Large intestine (tissue), 3 donors: ENCODE measurements around the gene TRIP4. TPM values are rescaled to one million over a fixed set of nuclear protein-coding genes. Genes with fewer than 3 reads are reported as not detected.
"Not testable (repeated sequence)": the region's sequence is repeated elsewhere in the genome, so short reads cannot be mapped to it uniquely, and the experiment has no call there.

Experiments used
- DNase-seq, 2 donors: peaks; one replicate each; pipeline versions ENCODE4 v3.0.0 to v3.0.0-alpha.2; 2013
- H3K27ac ChIP-seq: one replicate; pipeline ENCODE4 v1.5.1; 2013; ENCODE audit warnings: low read length
- H3K27me3 ChIP-seq: 2 replicates; pipeline ENCODE4 v1.6.1; 2013; ENCODE audit warnings: low read length; ENCODE audit not compliant: control insufficient read depth, insufficient read depth
- H3K36me3 ChIP-seq: 2 replicates; pipeline ENCODE4 v1.6.1; 2013; ENCODE audit warnings: low read length; ENCODE audit not compliant: control insufficient read depth, insufficient read depth
- H3K4me1 ChIP-seq: one replicate; pipeline ENCODE4 v1.6.1; 2013; ENCODE audit warnings: low read length; ENCODE audit not compliant: control insufficient read depth, insufficient read depth
- H3K4me3 ChIP-seq: one replicate; pipeline ENCODE4 v1.5.1; 2013; ENCODE audit warnings: low read length
- H3K9me3 ChIP-seq: one replicate; pipeline ENCODE4 v1.6.1; 2013; ENCODE audit warnings: mild to moderate bottlenecking, low read depth, low read length, moderate library complexity; ENCODE audit not compliant: control insufficient read depth
- WGBS: methylation state at CpG from one replicate; pipeline ENCODE4 v1.1.5; 2013; ENCODE audit warnings: low lambda C conversion rate; ENCODE audit not compliant: insufficient coverage; 5-methylcytosine and 5-hydroxymethylcytosine counted together
- polyA plus RNA-seq: library from polyadenylated mRNA; unstranded; fragments of 120-200 nt; gene quantifications from one replicate; pipeline ENCODE4 v1.2.1, GENCODE V29; 2013

The TRIP4 gene
- polyA plus RNA-seq, 1 donor, result 25.7 TPM

DNA sequence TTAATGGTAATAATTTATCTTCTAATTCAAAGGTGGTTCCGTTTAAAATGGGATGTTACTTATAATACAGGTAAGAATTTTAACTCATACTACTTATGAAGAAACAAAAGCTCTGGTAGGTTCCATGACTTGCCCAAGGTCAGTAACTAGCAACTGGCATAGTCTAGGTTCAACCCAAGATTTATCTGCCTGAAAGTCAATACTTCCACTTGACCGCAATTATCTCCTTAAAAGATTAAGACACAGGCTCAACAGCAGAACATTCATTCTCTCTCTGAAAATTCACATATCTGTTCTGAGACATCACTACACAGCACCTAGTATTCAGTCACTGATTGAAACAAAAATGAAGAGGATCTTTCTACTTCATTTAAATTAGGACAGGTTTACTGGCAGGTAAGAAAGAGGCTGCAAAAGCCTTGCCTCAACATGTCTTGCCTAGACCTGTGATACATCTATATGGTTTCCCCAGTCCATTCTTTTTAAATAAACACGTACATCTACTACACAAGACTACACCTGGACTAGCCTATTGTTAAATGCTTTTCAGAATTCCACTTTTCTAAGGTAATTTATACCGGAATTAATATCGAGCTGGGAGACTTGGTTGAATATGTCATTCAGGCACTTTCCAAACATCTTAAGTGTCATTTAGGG lies 32.8 kb upstream of the TRIP4 start:
- WGBS, result no CpG with 5 or more reads among the region's 5 CpGs
- peaks cover 3% of the 10 kb centered on the region for H3K4me1 ChIP-seq
- no peaks in the 10 kb centered on the region for H3K9me3 ChIP-seq
- peak overlapping the region; percentile 92 for H3K4me3 ChIP-seq
- H3K27me3 ChIP-seq, result no peaks in the 10 kb centered on the region
- peak overlapping the region; percentile 75 for H3K27ac ChIP-seq
- no peaks in the 10 kb centered on the region for H3K36me3 ChIP-seq
- DNase-seq, result peak in 1 of 2 donors; percentile 5

DNA sequence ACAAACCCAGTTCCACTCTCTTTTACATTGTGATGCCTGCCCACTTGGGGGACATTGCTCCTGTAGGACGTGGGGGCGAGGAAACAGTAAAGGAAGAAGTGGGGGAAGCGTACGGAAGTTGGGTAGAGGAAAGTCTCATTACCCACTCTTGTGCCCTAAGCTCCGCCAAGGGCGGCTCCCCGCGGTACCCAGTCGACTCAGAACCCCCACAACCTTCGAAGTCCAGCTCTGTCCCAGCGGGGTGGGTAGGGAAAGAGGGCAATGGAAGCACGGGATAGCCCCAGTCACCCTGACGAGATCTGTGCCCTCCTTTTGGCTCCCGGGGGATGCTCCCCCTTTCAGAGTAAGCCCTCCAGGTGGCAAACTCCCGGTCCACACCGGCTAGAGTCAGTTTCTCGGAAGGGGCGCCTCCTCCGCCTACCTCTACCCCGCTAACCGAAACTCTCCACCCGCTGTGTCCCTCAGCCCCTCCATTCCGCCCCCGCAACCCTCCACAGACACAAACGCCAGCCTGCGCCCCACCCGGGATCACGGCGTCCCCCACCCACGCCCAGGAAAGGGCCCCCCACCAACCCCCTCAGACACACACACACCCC lies 32.2 kb upstream of the TRIP4 start:
- H3K27ac ChIP-seq, result peak overlapping the region; percentile 75
- DNase-seq, result peak in 1 of 2 donors; percentile 39
- H3K4me1 ChIP-seq, result peaks cover 3% of the 10 kb centered on the region
- H3K36me3 ChIP-seq, result no peaks in the 10 kb centered on the region
- H3K27me3 ChIP-seq, result no peaks in the 10 kb centered on the region
- peak overlapping the region; percentile 92 for H3K4me3 ChIP-seq
- H3K9me3 ChIP-seq, result no peaks in the 10 kb centered on the region
- no CpG with 5 or more reads among the region's 30 CpGs for WGBS

DNA sequence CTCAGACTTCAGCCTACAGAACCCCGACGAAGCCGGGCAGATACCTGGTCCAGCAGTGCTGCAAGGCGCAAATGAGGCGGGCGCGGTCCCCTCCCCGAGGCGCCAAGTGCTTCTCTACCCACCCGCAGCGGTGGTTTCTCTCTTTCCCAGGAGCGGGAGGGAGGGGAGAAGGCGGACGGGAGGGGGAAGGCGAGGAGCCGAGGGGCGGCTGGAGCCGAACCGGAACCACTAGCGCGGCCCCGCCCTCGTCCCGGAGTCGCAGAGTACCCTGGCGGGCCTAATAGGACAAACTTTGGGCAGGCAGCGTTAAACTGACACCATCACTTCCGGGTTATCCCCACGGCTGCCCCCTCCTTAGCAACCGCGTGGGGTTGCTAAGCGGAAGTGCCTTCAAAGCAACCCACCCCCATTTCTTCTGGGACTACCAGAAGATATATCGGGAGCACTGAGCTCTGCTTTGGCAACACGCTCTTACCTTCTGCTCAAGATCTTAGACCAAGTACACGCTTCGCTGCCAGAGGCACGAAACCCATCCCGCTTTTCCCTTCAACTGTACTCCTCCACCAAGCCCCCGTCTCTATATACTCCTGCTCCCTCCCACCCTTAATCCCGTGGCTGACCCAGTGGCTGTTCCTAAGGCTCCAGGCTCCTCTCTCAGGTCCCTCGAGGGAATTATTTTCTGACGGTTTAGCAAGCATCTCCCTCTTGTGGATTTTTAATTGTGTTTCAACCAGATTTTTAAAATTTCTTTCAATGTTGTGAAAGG lies 31.5 kb upstream of the TRIP4 start, which contains the start of gene CSNK1G1:
TSS of gene CSNK1G1 (minus strand) at position 230 of the 766 bp plus-strand sequence. CDS start 55,674 bp downstream, outside the sequence.
- H3K9me3 ChIP-seq, result no peaks in the 10 kb centered on the region
- no peaks in the 10 kb centered on the region for H3K27me3 ChIP-seq
- peak; percentile 96 to 97 for DNase-seq
- WGBS, result no CpG with 5 or more reads among the region's 42 CpGs
- peak within 1 kb of the TSS; percentile 75 for H3K27ac ChIP-seq
- H3K4me3 ChIP-seq, result peak within 1 kb of the TSS; percentile 92
- H3K36me3 ChIP-seq, result no peaks in the 10 kb centered on the region
- H3K4me1 ChIP-seq, result peaks cover 3% of the 10 kb centered on the region

DNA sequence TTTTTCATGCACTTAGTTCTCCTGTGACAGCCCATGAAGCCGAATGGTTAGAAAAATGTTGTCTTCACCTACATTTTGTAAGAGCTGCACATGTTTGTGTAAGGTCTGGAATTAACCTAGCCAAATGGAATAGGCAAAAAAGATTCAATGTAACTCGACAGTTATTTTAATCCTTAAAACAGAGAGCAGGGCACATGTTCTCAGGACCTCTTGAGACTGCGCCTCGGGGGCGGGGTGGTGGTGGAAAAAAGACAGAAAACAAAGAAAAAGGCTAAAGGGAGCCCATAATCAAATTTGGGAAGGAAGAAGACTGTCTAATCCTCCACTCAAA lies 31.0 kb upstream of the TRIP4 start:
- Histone ChIP-seq H3K4me1 (peaks cover 3% of the 10 kb centered on the region), H3K27ac (peak overlapping the region; percentile 54), H3K9me3 (no peaks in the 10 kb centered on the region), H3K4me3 (peak overlapping the region; percentile 92), H3K27me3 (no peaks in the 10 kb centered on the region), H3K36me3 (no peaks in the 10 kb centered on the region)
- DNase-seq, result no peak
- 40% methylated on average over 1 of the region's 5 CpGs for WGBS

DNA sequence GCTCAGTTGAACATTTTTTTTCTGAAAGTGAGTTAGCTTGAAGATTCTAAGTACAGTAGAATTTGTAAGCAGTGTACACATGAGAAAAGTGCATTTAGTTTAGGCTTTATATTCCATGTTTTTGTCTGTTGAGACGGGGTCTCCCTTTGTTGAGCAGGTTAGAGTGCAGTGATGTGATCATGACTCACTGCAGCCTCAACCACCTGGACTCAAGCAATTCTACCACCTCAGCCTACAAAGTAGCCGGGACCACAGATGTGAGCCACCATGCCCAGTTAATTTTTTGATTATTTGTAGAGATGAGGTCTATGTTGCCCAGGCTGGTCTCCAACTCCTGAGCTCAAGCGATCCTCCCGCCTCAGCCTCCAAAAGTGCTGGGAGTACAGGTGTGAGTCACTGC lies 26.4 kb upstream of the TRIP4 start:
- Histone ChIP-seq H3K9me3 (no peaks in the 10 kb centered on the region), H3K4me3 (no peak overlapping the region), H3K36me3 (no peaks in the 10 kb centered on the region), H3K4me1 (peaks cover 3% of the 10 kb centered on the region), H3K27me3 (no peaks in the 10 kb centered on the region), H3K27ac (no peak overlapping the region)
- DNase-seq, result no peak
- WGBS, result 100% methylated on average over 1 of the region's 4 CpGs

DNA sequence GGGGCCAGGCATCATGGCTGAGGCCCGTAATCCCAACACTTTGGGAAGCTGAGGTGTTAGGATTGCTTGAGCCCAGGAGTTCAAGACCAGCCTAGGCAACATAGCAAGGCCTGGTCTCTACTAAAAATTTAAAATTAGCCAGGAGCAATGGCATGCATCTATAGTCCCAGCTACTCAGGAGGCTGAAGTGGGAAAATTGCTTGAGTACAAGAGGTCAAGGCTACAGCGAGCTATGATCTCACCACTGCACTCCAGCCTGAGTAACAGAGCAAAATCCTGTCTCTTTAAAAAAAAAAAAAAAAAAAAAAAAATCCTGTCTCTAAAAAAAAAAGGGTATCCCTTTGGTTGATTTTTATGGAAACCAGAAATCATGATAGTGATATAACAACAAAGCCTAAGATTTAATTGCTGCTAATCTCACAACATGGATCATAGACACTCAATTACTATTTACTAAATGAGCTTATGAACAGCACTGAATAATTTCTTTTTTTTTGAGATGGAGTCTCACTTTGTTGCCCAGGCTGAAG lies 18.5 kb upstream of the TRIP4 start:
- Histone ChIP-seq H3K9me3 (no peaks in the 10 kb centered on the region), H3K27me3 (no peaks in the 10 kb centered on the region), H3K27ac (no peak overlapping the region), H3K36me3 (peaks cover 3% of the 10 kb centered on the region), H3K4me3 (no peak overlapping the region), H3K4me1 (no peaks in the 10 kb centered on the region)
- no peak for DNase-seq
- WGBS, result 40% methylated on average over 1 of the region's 2 CpGs

DNA sequence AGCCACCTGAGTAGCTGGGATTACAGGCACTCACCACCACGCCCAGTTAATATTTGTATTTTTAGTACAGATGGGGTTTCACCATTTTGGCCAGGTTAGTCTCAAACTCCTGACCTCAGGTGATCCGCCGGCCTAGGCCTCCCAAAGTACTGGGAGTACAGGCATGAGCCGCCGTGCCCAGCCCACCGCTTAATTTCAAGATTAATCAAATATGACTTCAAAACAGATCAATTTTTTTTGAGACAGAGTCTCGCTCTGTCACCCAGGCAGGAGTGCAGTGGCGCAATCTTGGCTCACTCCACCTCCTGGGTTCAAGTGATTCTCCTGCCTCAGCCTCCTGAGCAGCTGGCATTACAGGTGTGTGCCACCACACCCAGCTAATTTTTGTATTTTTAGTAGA lies 16.3 kb upstream of the TRIP4 start:
- H3K9me3 ChIP-seq, H3K4me1 ChIP-seq, H3K27me3 ChIP-seq, H3K4me3 ChIP-seq, DNase-seq, H3K36me3 ChIP-seq, H3K27ac ChIP-seq: not testable (repeated sequence)
- WGBS, result no CpG with 5 or more reads among the region's 8 CpGs

DNA sequence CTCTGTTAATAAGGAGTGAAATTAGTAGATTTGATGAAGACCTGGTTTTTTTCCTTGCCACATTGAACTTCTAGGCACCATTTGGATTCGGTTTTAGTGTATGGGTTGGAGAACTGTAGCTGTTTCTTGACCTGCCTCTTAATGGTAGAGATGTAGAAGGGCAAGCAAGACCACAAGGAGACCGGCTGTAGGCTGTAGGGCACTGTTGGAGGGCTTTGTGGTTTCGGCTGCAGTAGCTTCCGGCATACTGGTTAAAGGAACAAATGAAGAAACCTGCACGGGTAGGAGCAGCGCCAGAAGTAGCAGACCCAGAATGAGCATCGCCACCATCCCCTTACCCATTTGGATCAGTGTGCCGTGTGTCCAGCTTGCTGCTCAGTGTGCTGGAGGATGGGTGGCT lies 14.3 kb upstream of the TRIP4 start:
- no peaks in the 10 kb centered on the region for H3K9me3 ChIP-seq
- no peaks in the 10 kb centered on the region for H3K27me3 ChIP-seq
- no peaks in the 10 kb centered on the region for H3K4me1 ChIP-seq
- no peak overlapping the region for H3K27ac ChIP-seq
- DNase-seq, result no peak
- H3K4me3 ChIP-seq, result no peak overlapping the region
- WGBS, result 100% methylated on average over 1 of the region's 8 CpGs
- H3K36me3 ChIP-seq, result peaks cover 6% of the 10 kb centered on the region

DNA sequence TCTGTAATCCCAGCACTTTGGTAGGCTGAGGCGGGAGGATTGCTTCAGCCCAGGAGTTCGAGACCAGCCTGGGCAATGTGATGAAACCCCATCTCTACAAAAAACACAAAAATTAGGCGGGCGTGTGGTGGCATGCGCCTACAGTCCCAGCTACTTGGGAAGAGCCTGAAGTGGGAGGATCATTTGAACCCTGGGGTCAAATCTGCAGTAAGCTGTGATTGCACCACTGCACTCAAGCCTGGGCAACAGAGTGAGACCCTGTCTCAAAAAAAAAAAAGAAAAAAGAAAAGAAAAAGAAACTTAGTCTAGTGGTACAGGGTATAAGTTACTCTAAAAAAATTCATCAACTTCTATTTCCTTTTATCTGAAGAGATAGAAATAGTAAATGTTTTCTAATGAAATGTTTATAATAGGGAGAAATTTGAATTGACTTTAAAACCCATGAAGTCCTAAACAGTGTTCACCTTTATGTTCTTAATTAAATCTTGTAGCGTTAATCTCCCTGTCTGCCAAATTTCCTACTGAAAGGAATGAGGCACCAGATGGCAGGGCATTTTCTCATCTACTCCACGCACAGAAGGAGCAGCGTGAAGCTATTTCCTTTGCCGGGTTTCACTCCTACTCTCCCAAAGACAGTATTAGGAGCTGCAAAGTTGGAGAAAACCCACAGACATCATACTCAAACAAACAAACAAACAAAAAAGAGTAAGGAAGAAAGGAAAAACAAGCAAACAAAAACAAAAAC lies 8.2 kb upstream of the TRIP4 start:
- Histone ChIP-seq H3K36me3 (peaks cover 3% of the 10 kb centered on the region), H3K9me3 (no peaks in the 10 kb centered on the region), H3K4me3 (no peak overlapping the region), H3K27me3 (no peaks in the 10 kb centered on the region), H3K27ac (no peak overlapping the region), H3K4me1 (peaks cover 2% of the 10 kb centered on the region)
- 100% methylated on average over 1 of the region's 9 CpGs for WGBS
- no peak for DNase-seq
